Activated naive CD8-positive, alpha-beta T cell treated with anti-CD3 and anti-CD28 coated beads for 36 hours (primary cell): Measurements from ENCODE around the gene MYCL. TPM values are rescaled to one million over a fixed set of nuclear protein-coding genes. Genes with fewer than 3 reads are reported as not detected.
A peak's percentile ranks its signal among the peaks of the same experiment; 100 is the strongest.
"Not testable (repeated sequence)": the region's sequence is repeated elsewhere in the genome, so short reads cannot be mapped to it uniquely, and the experiment has no call there.

Experiments
- DNase-seq: peaks from one replicate; pipeline ENCODE4 v3.0.0; 2021
- H3K27ac Mint-ChIP-seq: one replicate; pipeline ENCODE4 v1.8.0; 2022; ENCODE audit warnings: mild to moderate bottlenecking, moderate library complexity, mixed read lengths
- H3K27me3 Mint-ChIP-seq: one replicate; pipeline ENCODE4 v1.8.0; 2022; ENCODE audit warnings: mild to moderate bottlenecking, mixed read lengths
- H3K36me3 Mint-ChIP-seq: one replicate; pipeline ENCODE4 v1.8.0; 2021; ENCODE audit warnings: mild to moderate bottlenecking, mixed read lengths
- H3K4me1 Mint-ChIP-seq: one replicate; pipeline ENCODE4 v1.8.0; 2021; ENCODE audit warnings: mixed read lengths
- H3K4me3 Mint-ChIP-seq: one replicate; pipeline ENCODE4 v1.8.0; 2022; ENCODE audit warnings: mild to moderate bottlenecking, moderate library complexity, mixed read lengths
- H3K9me3 Mint-ChIP-seq: one replicate; pipeline ENCODE4 v1.8.0; 2022; ENCODE audit warnings: mixed read lengths
- total RNA-seq, 2 experiments: library from RNA; stranded (reverse); gene quantifications; one replicate each; pipeline ENCODE4 v1.2.3, GENCODE V29; 2021

The MYCL gene
- total RNA-seq, 2 experiments from 2014 or later = 0.08 to 0.20 TPM

GRCh38 chr1:39882152-39882551 is 19.6 kb downstream of the MYCL start:
- DNase-seq = no peak
- Mint-ChIP-seq H3K9me3 (no peaks in the 10 kb centered on the region), H3K4me3 (peak overlapping the region; percentile 94), H3K36me3 (peaks cover 33% of the 10 kb centered on the region), H3K27me3 (peaks cover 4% of the 10 kb centered on the region), H3K4me1 (peaks cover 38% of the 10 kb centered on the region), H3K27ac (peak overlapping the region; percentile 87)

- no peak for DNase-seq
- no peaks in the 10 kb centered on the region for H3K27me3 Mint-ChIP-seq
- H3K4me3 Mint-ChIP-seq = no peak overlapping the region
- no peak overlapping the region for H3K27ac Mint-ChIP-seq
- peaks cover 47% of the 10 kb centered on the region for H3K4me1 Mint-ChIP-seq
- H3K9me3 Mint-ChIP-seq = no peaks in the 10 kb centered on the region
- H3K36me3 Mint-ChIP-seq = peaks cover 44% of the 10 kb centered on the region
Observed at GRCh38 chr1:39877980-39878956, 23.4 kb downstream of the MYCL start.

- H3K27ac Mint-ChIP-seq = no peak overlapping the region
- H3K4me3 Mint-ChIP-seq = no peak overlapping the region
- no peaks in the 10 kb centered on the region for H3K9me3 Mint-ChIP-seq
- H3K4me1 Mint-ChIP-seq = peaks cover 48% of the 10 kb centered on the region
- H3K27me3 Mint-ChIP-seq = no peaks in the 10 kb centered on the region
- H3K36me3 Mint-ChIP-seq = peaks cover 43% of the 10 kb centered on the region
- no peak for DNase-seq
Observed at GRCh38 chr1:39877231-39877778, 24.4 kb downstream of the MYCL start.

GRCh38 chr1:39876144-39876543 is 25.6 kb downstream of the MYCL start:
- Mint-ChIP-seq H3K27ac (no peak overlapping the region), H3K4me3 (no peak overlapping the region), H3K4me1 (peaks cover 39% of the 10 kb centered on the region), H3K9me3 (no peaks in the 10 kb centered on the region), H3K36me3 (peaks cover 40% of the 10 kb centered on the region), H3K27me3 (no peaks in the 10 kb centered on the region)
- DNase-seq = no peak

GRCh38 chr1:39872698-39873097 is 29.0 kb downstream of the MYCL start:
- Mint-ChIP-seq H3K4me3 (no peak overlapping the region), H3K27me3 (no peaks in the 10 kb centered on the region), H3K27ac (no peak overlapping the region), H3K4me1 (peaks cover 23% of the 10 kb centered on the region), H3K9me3 (no peaks in the 10 kb centered on the region), H3K36me3 (peaks cover 49% of the 10 kb centered on the region)
- DNase-seq = no peak

GRCh38 chr1:39871796-39872195 is 29.9 kb downstream of the MYCL start:
- DNase-seq = no peak
- H3K9me3 Mint-ChIP-seq = no peaks in the 10 kb centered on the region
- H3K27me3 Mint-ChIP-seq = no peaks in the 10 kb centered on the region
- peaks cover 42% of the 10 kb centered on the region for H3K36me3 Mint-ChIP-seq
- H3K27ac Mint-ChIP-seq = no peak overlapping the region
- no peak overlapping the region for H3K4me3 Mint-ChIP-seq
- peaks cover 18% of the 10 kb centered on the region for H3K4me1 Mint-ChIP-seq

- Mint-ChIP-seq H3K4me1 (peaks cover 15% of the 10 kb centered on the region), H3K36me3 (peaks cover 39% of the 10 kb centered on the region)
- not testable (repeated sequence) for H3K27ac Mint-ChIP-seq, H3K9me3 Mint-ChIP-seq, DNase-seq, H3K27me3 Mint-ChIP-seq, H3K4me3 Mint-ChIP-seq
Observed at GRCh38 chr1:39871043-39871442, 30.7 kb downstream of the MYCL start.

- not testable (repeated sequence) for DNase-seq, H3K27ac Mint-ChIP-seq, H3K27me3 Mint-ChIP-seq, H3K9me3 Mint-ChIP-seq, H3K4me3 Mint-ChIP-seq, H3K4me1 Mint-ChIP-seq
- H3K36me3 Mint-ChIP-seq = peaks cover 41% of the 10 kb centered on the region
Observed at GRCh38 chr1:39869538-39870112, 32.1 kb downstream of the MYCL start.

- Mint-ChIP-seq H3K4me3 (no peak overlapping the region), H3K4me1 (no peaks in the 10 kb centered on the region), H3K27ac (no peak overlapping the region), H3K36me3 (peaks cover 37% of the 10 kb centered on the region), H3K9me3 (no peaks in the 10 kb centered on the region), H3K27me3 (no peaks in the 10 kb centered on the region)
- DNase-seq = no peak
Observed at GRCh38 chr1:39866767-39867166, 35.0 kb downstream of the MYCL start.

GRCh38 chr1:39865762-39866161 is 36.0 kb downstream of the MYCL start:
- Mint-ChIP-seq H3K36me3 (peaks cover 34% of the 10 kb centered on the region), H3K27ac (no peak overlapping the region), H3K9me3 (no peaks in the 10 kb centered on the region)

GRCh38 chr1:39863177-39863576 is 38.5 kb downstream of the MYCL start:
- no peak for DNase-seq
- H3K27ac Mint-ChIP-seq = no peak overlapping the region

More at GRCh38 chr1:39865762-39866161, 36.0 kb downstream of the MYCL start:
- no peak for DNase-seq
- H3K4me3 Mint-ChIP-seq = no peak overlapping the region
- H3K27me3 Mint-ChIP-seq = no peaks in the 10 kb centered on the region
- H3K4me1 Mint-ChIP-seq = no peaks in the 10 kb centered on the region

GRCh38 chr1:39861003-39861402 is 40.7 kb downstream of the MYCL start:
- H3K9me3 Mint-ChIP-seq = no peaks in the 10 kb centered on the region
- H3K4me3 Mint-ChIP-seq = no peak overlapping the region

More at GRCh38 chr1:39863177-39863576, 38.5 kb downstream of the MYCL start:
- H3K4me3 Mint-ChIP-seq = no peak overlapping the region
- H3K9me3 Mint-ChIP-seq = no peaks in the 10 kb centered on the region
- peaks cover 3% of the 10 kb centered on the region for H3K4me1 Mint-ChIP-seq
- H3K27me3 Mint-ChIP-seq = no peaks in the 10 kb centered on the region
- peaks cover 18% of the 10 kb centered on the region for H3K36me3 Mint-ChIP-seq

GRCh38 chr1:39859859-39860812 is 41.6 kb downstream of the MYCL start:
- H3K36me3 Mint-ChIP-seq = peaks cover 22% of the 10 kb centered on the region

More at GRCh38 chr1:39861003-39861402, 40.7 kb downstream of the MYCL start:
- Mint-ChIP-seq H3K4me1 (peaks cover 3% of the 10 kb centered on the region), H3K27me3 (no peaks in the 10 kb centered on the region), H3K36me3 (peaks cover 18% of the 10 kb centered on the region), H3K27ac (no peak overlapping the region)
- no peak for DNase-seq

GRCh38 chr1:39858315-39858714 is 43.4 kb downstream of the MYCL start:
- H3K36me3 Mint-ChIP-seq = peaks cover 29% of the 10 kb centered on the region
- H3K27ac Mint-ChIP-seq = no peak overlapping the region

More at GRCh38 chr1:39859859-39860812, 41.6 kb downstream of the MYCL start:
- H3K4me3 Mint-ChIP-seq = no peak overlapping the region
- H3K27ac Mint-ChIP-seq = no peak overlapping the region
- H3K4me1 Mint-ChIP-seq = peaks cover 8% of the 10 kb centered on the region
- H3K9me3 Mint-ChIP-seq = no peaks in the 10 kb centered on the region
- no peaks in the 10 kb centered on the region for H3K27me3 Mint-ChIP-seq
- DNase-seq = no peak

More at GRCh38 chr1:39858315-39858714, 43.4 kb downstream of the MYCL start:
- no peak for DNase-seq
- Mint-ChIP-seq H3K9me3 (no peaks in the 10 kb centered on the region), H3K27me3 (no peaks in the 10 kb centered on the region), H3K4me3 (no peak overlapping the region), H3K4me1 (peaks cover 20% of the 10 kb centered on the region)
